Activated CD4-positive, alpha-beta memory T cell treated with anti-CD3 and anti-CD28 coated beads for 36 hours (primary cell): Measurements from ENCODE around the gene USP47. TPM values are rescaled to one million over a fixed set of nuclear protein-coding genes. Genes with fewer than 3 reads are reported as not detected.
"Not testable (repeated sequence)": the region's sequence is repeated elsewhere in the genome, so short reads cannot be mapped to it uniquely, and the experiment has no call there.

Experiments
- CTCF ChIA-PET: fragments of 350-600 bp; sonication (Branson Sonifier 250); formaldehyde crosslinking; loops from one replicate; lab custom pipeline; 2021; ENCODE audit warnings: antibody characterized with exemption, inconsistent platforms; lab: Charles Lee
- POLR2A ChIA-PET: fragments of 350-600 bp; sonication (Branson Sonifier 250); formaldehyde crosslinking; loops from one replicate; lab custom pipeline; 2021; ENCODE audit warnings: antibody characterized with exemption; lab: Charles Lee
- DNase-seq: peaks from one replicate; pipeline ENCODE4 v3.0.0-alpha.2; 2020
- H3K27ac Mint-ChIP-seq: one replicate; pipeline ENCODE4 v1.8.0; 2021; ENCODE audit warnings: mixed read lengths
- H3K27me3 Mint-ChIP-seq: one replicate; pipeline ENCODE4 v1.8.0; 2021; ENCODE audit warnings: mixed read lengths
- H3K36me3 Mint-ChIP-seq: one replicate; pipeline ENCODE4 v1.8.0; 2021; ENCODE audit warnings: mixed read lengths
- H3K4me1 Mint-ChIP-seq: one replicate; pipeline ENCODE4 v1.8.0; 2021; ENCODE audit warnings: low read depth, mixed read lengths
- H3K4me3 Mint-ChIP-seq: one replicate; pipeline ENCODE4 v1.8.0; 2021; ENCODE audit warnings: mild to moderate bottlenecking, mixed read lengths
- H3K9me3 Mint-ChIP-seq: one replicate; pipeline ENCODE4 v1.8.0; 2021; ENCODE audit warnings: mixed read lengths
- intact Hi-C: fragments of 100-400 bp; cut with micrococcal nuclease; formaldehyde crosslinking; loops from one replicate; pipeline ENCODE4 v1.15.1; 2023
- total RNA-seq, 2 experiments: library from RNA; stranded (reverse); gene quantifications; one replicate each; pipeline ENCODE4 v1.2.3, GENCODE V29; 2021

The USP47 gene
- total RNA-seq, 2 experiments from 2014 or later, result 58.5 to 64.0 TPM

GRCh38 chr11:11813288-11813962, 28.3 kb upstream of the USP47 start:
- H3K4me3 Mint-ChIP-seq, result no peak overlapping the region
- peaks cover 6% of the 10 kb centered on the region for H3K27me3 Mint-ChIP-seq
- H3K36me3 Mint-ChIP-seq, result no peaks in the 10 kb centered on the region
- no peak overlapping the region for H3K27ac Mint-ChIP-seq
- DNase-seq, result no peak
- POLR2A ChIA-PET, result no interaction called here
- H3K4me1 Mint-ChIP-seq, result no peaks in the 10 kb centered on the region
- H3K9me3 Mint-ChIP-seq, result no peaks in the 10 kb centered on the region
- intact Hi-C loops, result no loop called here
- CTCF ChIA-PET, result interaction anchor here (0.6 kb wide), 1 partner anchor 48 kb away, joined by 3 read pairs; no protein-coding TSS in a partner anchor

- no peak overlapping the region for H3K27ac Mint-ChIP-seq
- H3K27me3 Mint-ChIP-seq, result peaks cover 4% of the 10 kb centered on the region
- no peak overlapping the region for H3K4me3 Mint-ChIP-seq
- H3K36me3 Mint-ChIP-seq, result no peaks in the 10 kb centered on the region
- no peak for DNase-seq
- CTCF ChIA-PET, result no interaction called here
- no peaks in the 10 kb centered on the region for H3K4me1 Mint-ChIP-seq
- H3K9me3 Mint-ChIP-seq, result no peaks in the 10 kb centered on the region
- intact Hi-C loops, result no loop called here
- POLR2A ChIA-PET, result no interaction called here
These were observed 26.9 kb upstream of the USP47 start for GRCh38 chr11:11814614-11815452.

- Mint-ChIP-seq H3K27me3 (peaks cover 4% of the 10 kb centered on the region), H3K4me3 (no peak overlapping the region), H3K36me3 (no peaks in the 10 kb centered on the region), H3K9me3 (no peaks in the 10 kb centered on the region), H3K4me1 (no peaks in the 10 kb centered on the region), H3K27ac (no peak overlapping the region)
- ChIA-PET POLR2A (no interaction called here), CTCF (no interaction called here)
- no peak for DNase-seq
- intact Hi-C loops, result no loop called here
These were observed 25.1 kb upstream of the USP47 start for GRCh38 chr11:11816511-11817314.

GRCh38 chr11:11817957-11818356, 23.8 kb upstream of the USP47 start:
- no peaks in the 10 kb centered on the region for H3K4me1 Mint-ChIP-seq
- intact Hi-C loops, result no loop called here
- no peak overlapping the region for H3K27ac Mint-ChIP-seq
- H3K27me3 Mint-ChIP-seq, result peaks cover 4% of the 10 kb centered on the region
- H3K9me3 Mint-ChIP-seq, result no peaks in the 10 kb centered on the region
- no peak for DNase-seq
- no peaks in the 10 kb centered on the region for H3K36me3 Mint-ChIP-seq
- ChIA-PET CTCF (interaction anchor here (1.0 to 1.7 kb wide), 2 partner anchors 18 to 31 kb away, joined by 4 to 8 read pairs; no protein-coding TSS in a partner anchor), POLR2A (no interaction called here)
- no peak overlapping the region for H3K4me3 Mint-ChIP-seq

- Mint-ChIP-seq H3K27ac (no peak overlapping the region), H3K9me3 (no peaks in the 10 kb centered on the region), H3K4me3 (no peak overlapping the region), H3K36me3 (no peaks in the 10 kb centered on the region), H3K27me3 (peaks cover 4% of the 10 kb centered on the region), H3K4me1 (no peaks in the 10 kb centered on the region)
- intact Hi-C loops, result no loop called here
- CTCF ChIA-PET, result interaction anchor here (1.0 to 1.7 kb wide), 2 partner anchors 19 to 31 kb away, joined by 4 to 8 read pairs; no protein-coding TSS in a partner anchor
- POLR2A ChIA-PET, result no interaction called here
- DNase-seq, result no peak
These were observed 23.1 kb upstream of the USP47 start for GRCh38 chr11:11818529-11819121.

GRCh38 chr11:11821899-11822298, 19.9 kb upstream of the USP47 start:
- no peaks in the 10 kb centered on the region for H3K36me3 Mint-ChIP-seq
- H3K27me3 Mint-ChIP-seq, result no peaks in the 10 kb centered on the region
- ChIA-PET CTCF (no interaction called here), POLR2A (no interaction called here)
- no peaks in the 10 kb centered on the region for H3K9me3 Mint-ChIP-seq
- no peak overlapping the region for H3K27ac Mint-ChIP-seq
- H3K4me1 Mint-ChIP-seq, result no peaks in the 10 kb centered on the region
- H3K4me3 Mint-ChIP-seq, result no peak overlapping the region
- intact Hi-C loops, result no loop called here
- no peak for DNase-seq

GRCh38 chr11:11822946-11823345, 18.8 kb upstream of the USP47 start:
- POLR2A ChIA-PET, result no interaction called here
- no peaks in the 10 kb centered on the region for H3K4me1 Mint-ChIP-seq
- H3K4me3 Mint-ChIP-seq, result no peak overlapping the region
- intact Hi-C loops, result no loop called here
- no peak for DNase-seq
- CTCF ChIA-PET, result no interaction called here
- H3K27ac Mint-ChIP-seq, result no peak overlapping the region
- no peaks in the 10 kb centered on the region for H3K27me3 Mint-ChIP-seq
- no peaks in the 10 kb centered on the region for H3K9me3 Mint-ChIP-seq
- no peaks in the 10 kb centered on the region for H3K36me3 Mint-ChIP-seq

GRCh38 chr11:11826260-11826659, 15.5 kb upstream of the USP47 start:
- Mint-ChIP-seq H3K4me1 (no peaks in the 10 kb centered on the region), H3K4me3 (no peak overlapping the region), H3K36me3 (no peaks in the 10 kb centered on the region), H3K27me3 (no peaks in the 10 kb centered on the region), H3K9me3 (no peaks in the 10 kb centered on the region), H3K27ac (no peak overlapping the region)
- intact Hi-C loops, result no loop called here
- CTCF ChIA-PET, result no interaction called here
- POLR2A ChIA-PET, result no interaction called here
- no peak for DNase-seq

- no peak for DNase-seq
- H3K9me3 Mint-ChIP-seq, result no peaks in the 10 kb centered on the region
- H3K4me3 Mint-ChIP-seq, result no peak overlapping the region
- intact Hi-C loops, result no loop called here
- H3K36me3 Mint-ChIP-seq, result no peaks in the 10 kb centered on the region
- no peaks in the 10 kb centered on the region for H3K4me1 Mint-ChIP-seq
- no peaks in the 10 kb centered on the region for H3K27me3 Mint-ChIP-seq
- no peak overlapping the region for H3K27ac Mint-ChIP-seq
- ChIA-PET CTCF (interaction anchor here (0.9 kb wide), 1 partner anchor 22 kb away, joined by 3 read pairs; no protein-coding TSS in a partner anchor), POLR2A (no interaction called here)
These were observed 14.5 kb upstream of the USP47 start for GRCh38 chr11:11827272-11827671.

- intact Hi-C loops, H3K27ac Mint-ChIP-seq, H3K4me3 Mint-ChIP-seq, H3K27me3 Mint-ChIP-seq, H3K9me3 Mint-ChIP-seq, H3K36me3 Mint-ChIP-seq, POLR2A ChIA-PET, DNase-seq, CTCF ChIA-PET, H3K4me1 Mint-ChIP-seq: not testable (repeated sequence)
These were observed 10.4 kb upstream of the USP47 start for GRCh38 chr11:11831406-11831805.

- intact Hi-C loops, result no loop called here
- no peak overlapping the region for H3K27ac Mint-ChIP-seq
- ChIA-PET CTCF (no interaction called here), POLR2A (no interaction called here)
- no peaks in the 10 kb centered on the region for H3K9me3 Mint-ChIP-seq
- H3K4me3 Mint-ChIP-seq, result no peak overlapping the region
- DNase-seq, result no peak
- no peaks in the 10 kb centered on the region for H3K27me3 Mint-ChIP-seq
- H3K4me1 Mint-ChIP-seq, result peaks cover 2% of the 10 kb centered on the region
- H3K36me3 Mint-ChIP-seq, result no peaks in the 10 kb centered on the region
These were observed 5.0 kb upstream of the USP47 start for GRCh38 chr11:11836676-11837231.
